GM23248 (cell line): ENCODE results near the gene AUP1. TPM values are rescaled to one million over a fixed set of nuclear protein-coding genes. Genes with fewer than 3 reads are reported as not detected.
A peak's percentile ranks its signal among the peaks of the same experiment; 100 is the strongest.

ENCODE experiments used
- DNase-seq: peaks from one replicate; pipeline ENCODE4 v3.0.0-alpha.2; 2015
- H2AFZ ChIP-seq: fragments of 200-600 bp; sonication (generic); 2 replicates; pipeline ENCODE4 v1.6.1; 2016; ENCODE audit warnings: antibody characterized with exemption
- H3F3A ChIP-seq: fragments of 200-600 bp; sonication (generic); 2 replicates; pipeline ENCODE4 v1.6.1; 2016; ENCODE audit warnings: mild to moderate bottlenecking, antibody characterized with exemption, mixed run types; ENCODE audit not compliant: insufficient read depth
- H3K27ac ChIP-seq: fragments of 200-600 bp; sonication (generic); 2 replicates; pipeline ENCODE4 v1.5.1; 2016; ENCODE audit warnings: mild to moderate bottlenecking
- H3K27me3 ChIP-seq: fragments of 200-600 bp; sonication (generic); replicated peaks from 2 replicates; pipeline ENCODE4 v1.6.1; 2016; ENCODE audit warnings: mild to moderate bottlenecking; ENCODE audit not compliant: insufficient read depth
- H3K36me3 ChIP-seq: fragments of 200-600 bp; sonication (generic); 2 replicates; pipeline ENCODE4 v1.6.1; 2016; ENCODE audit warnings: low read depth, mild to moderate bottlenecking
- H3K4me1 ChIP-seq: fragments of 200-600 bp; sonication (generic); 2 replicates; pipeline ENCODE4 v1.6.1; 2016; ENCODE audit warnings: mild to moderate bottlenecking; ENCODE audit not compliant: insufficient read depth
- H3K4me2 ChIP-seq: fragments of 200-600 bp; sonication (generic); one replicate; pipeline ENCODE4 v1.6.1; 2016; ENCODE audit warnings: mild to moderate bottlenecking; ENCODE audit not compliant: unreplicated experiment
- H3K4me3 ChIP-seq: fragments of 200-600 bp; sonication (generic); 2 replicates; pipeline ENCODE4 v1.5.1; 2016; ENCODE audit warnings: mild to moderate bottlenecking
- H3K79me2 ChIP-seq: fragments of 200-600 bp; sonication (generic); 2 replicates; pipeline ENCODE4 v1.6.1; 2016; ENCODE audit warnings: mild to moderate bottlenecking; ENCODE audit not compliant: insufficient read depth
- H3K9ac ChIP-seq: fragments of 200-600 bp; sonication (generic); 2 replicates; pipeline ENCODE4 v1.6.1; 2016; ENCODE audit warnings: mild to moderate bottlenecking
- H3K9me2 ChIP-seq: fragments of 200-600 bp; sonication (generic); 2 replicates; pipeline ENCODE4 v1.6.1; 2016; ENCODE audit warnings: mixed run types, mild to moderate bottlenecking, moderate library complexity; ENCODE audit not compliant: insufficient read depth
- H3K9me3 ChIP-seq: fragments of 200-600 bp; sonication (generic); one replicate; pipeline ENCODE4 v1.6.1; 2017; ENCODE audit warnings: low read depth
- H4K20me1 ChIP-seq: fragments of 200-600 bp; sonication (generic); 2 replicates; pipeline ENCODE4 v1.6.0; 2016; ENCODE audit not compliant: insufficient read depth
- EZH2 ChIP-seq: fragments of 200-600 bp; sonication (generic); IDR thresholded peaks from 2 replicates; pipeline ENCODE4 v1.6.1; 2018; ENCODE audit warnings: antibody characterized with exemption, mild to moderate bottlenecking; ENCODE audit not compliant: insufficient read depth, poor library complexity, severe bottlenecking
- EZH2phosphoT487 ChIP-seq: fragments of 200-600 bp; sonication (generic); IDR thresholded peaks from 2 replicates; pipeline ENCODE4 v1.6.1; 2018; ENCODE audit warnings: antibody characterized with exemption, moderate library complexity, mild to moderate bottlenecking, low read depth; ENCODE audit not compliant: insufficient read depth
- WGBS, 2 experiments: methylation state at CpG; one replicate each; pipeline ENCODE4 v1.1.6; 2015 to 2017; ENCODE audit warnings: low lambda C conversion rate in 2 of 2, low coverage in 1 of 2; ENCODE audit errors: missing lambda C conversion rate in 2 of 2; 5-methylcytosine and 5-hydroxymethylcytosine counted together
- in situ Hi-C: fragments of 300-500 bp; cut with MboI; formaldehyde crosslinking; loops from 2 replicates; pipeline ENCODE4 v1.15.0; 2020
- polyA plus RNA-seq: library from polyadenylated mRNA; unstranded; fragments of >200 nt; fragmentation: Nextera tagmentation; extraction: Ambion mirVana; gene quantifications from 2 replicates; pipeline ENCODE4 v1.2.1, GENCODE V29; 2016
- total RNA-seq: library from RNA; depleted of rRNA; stranded (reverse); fragments of >200 nt; shearing (Covaris generic); gene quantifications from 2 replicates; pipeline ENCODE4 v1.2.3, GENCODE V29; 2014; rRNA removed

AUP1 gene
- total and polyA plus RNA-seq, 2 experiments from 2014 or later = 119 to 122 TPM

DNA sequence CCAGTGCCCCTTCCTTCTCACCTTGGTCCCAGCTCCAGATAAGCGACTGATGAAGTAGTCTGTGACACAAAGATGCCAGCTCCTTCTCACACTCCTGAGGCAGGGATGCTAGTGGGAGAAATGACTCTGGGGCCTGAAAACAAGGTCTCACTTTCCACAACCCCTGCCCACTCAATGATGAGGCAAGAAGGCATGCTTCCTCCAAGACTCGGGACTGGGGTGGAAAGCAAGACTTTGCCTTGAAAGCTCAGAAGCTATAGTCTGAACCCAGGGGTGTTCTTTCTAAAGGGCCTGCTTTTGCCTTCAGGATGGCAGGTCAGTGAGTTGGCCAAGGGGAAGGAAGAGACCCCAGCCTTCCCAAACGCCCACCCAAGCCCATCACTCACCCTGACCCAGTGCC lies 48.1 kb downstream of the AUP1 start:
- Histone ChIP-seq H3K9me2 (no peaks in the 10 kb centered on the region), H3K9me3 (no peaks in the 10 kb centered on the region), H3K36me3 (peaks cover 15% of the 10 kb centered on the region; the same call in 1 of the 2 replicates), H3F3A (0 out of 2 replicates have a peak, but pooled peaks cover 5% of the 10 kb centered on the region), H2AFZ (peak overlapping the region; percentile 96), H3K27ac (peak overlapping the region; percentile 62; the same call in 1 of the 2 replicates), H3K4me2 (peak overlapping the region; percentile 97), H3K27me3 (no peaks in the 10 kb centered on the region), H3K9ac (peak overlapping the region; percentile 85), H3K4me1 (peaks cover 20% of the 10 kb centered on the region), H3K4me3 (peak overlapping the region; percentile 99), H4K20me1 (no peaks in the 10 kb centered on the region), H3K79me2 (peaks cover 88% of the 10 kb centered on the region)
- no peak for TF ChIP-seq EZH2
- TF ChIP-seq EZH2phosphoT487 = no peak
- 47 to 50% methylated on average over 3 of the region's 3 CpGs for WGBS, 2 experiments
- in situ Hi-C loops = no loop called here
- DNase-seq = peak; percentile 56

Other genes with a start within 250 kb of the AUP1 start
- 0.32 and 0.38 TPM in 2 replicates for gene SLC4A5, start 186.3 kb downstream of the AUP1 start, total RNA-seq
- 0.35 TPM in 1 of 2 replicates, not detected in the other for gene SLC4A5, start 186.3 kb downstream of the AUP1 start, polyA plus RNA-seq
- 172 and 176 TPM in 2 replicates for gene DCTN1, start 149.4 kb downstream of the AUP1 start, total RNA-seq
- 169 and 171 TPM in 2 replicates for gene DCTN1, start 149.4 kb downstream of the AUP1 start, polyA plus RNA-seq
- gene C2orf81, start 108.1 kb downstream of the AUP1 start, total RNA-seq = 1.6 and 3.5 TPM in 2 replicates
- gene C2orf81, start 108.1 kb downstream of the AUP1 start, polyA plus RNA-seq = 6.0 TPM in 2 replicates
- 33.4 and 45.0 TPM in 2 replicates for gene WDR54, start 108.0 kb downstream of the AUP1 start, total RNA-seq
- gene WDR54, start 108.0 kb downstream of the AUP1 start, polyA plus RNA-seq = 50.8 and 53.3 TPM in 2 replicates
- 13.5 and 17.5 TPM in 2 replicates for gene RTKN, start 87.8 kb downstream of the AUP1 start, total RNA-seq
- 13.0 and 14.5 TPM in 2 replicates for gene RTKN, start 87.8 kb downstream of the AUP1 start, polyA plus RNA-seq
- 10.9 and 32.5 TPM in 2 replicates for gene INO80B, start 74.6 kb downstream of the AUP1 start, total RNA-seq
- 3.8 and 4.9 TPM in 2 replicates for gene INO80B, start 74.6 kb downstream of the AUP1 start, polyA plus RNA-seq
- 37.9 and 58.7 TPM in 2 replicates for gene WBP1, start 71.3 kb downstream of the AUP1 start, total RNA-seq
- 42.4 and 47.1 TPM in 2 replicates for gene WBP1, start 71.3 kb downstream of the AUP1 start, polyA plus RNA-seq
- 55.7 and 58.6 TPM in 2 replicates for gene MOGS, start 64.3 kb downstream of the AUP1 start, total RNA-seq
- gene MOGS, start 64.3 kb downstream of the AUP1 start, polyA plus RNA-seq = 14.5 and 16.8 TPM in 2 replicates
- gene MRPL53, start 57.0 kb downstream of the AUP1 start, total RNA-seq = 14.8 and 18.5 TPM in 2 replicates
- 69.2 and 71.0 TPM in 2 replicates for gene MRPL53, start 57.0 kb downstream of the AUP1 start, polyA plus RNA-seq
- gene CCDC142, start 46.7 kb downstream of the AUP1 start, total RNA-seq = 5.1 and 12.8 TPM in 2 replicates
- gene CCDC142, start 46.7 kb downstream of the AUP1 start, polyA plus RNA-seq = 6.4 and 6.8 TPM in 2 replicates
- 15.9 and 17.7 TPM in 2 replicates for gene TTC31, start 46.6 kb downstream of the AUP1 start, total RNA-seq
- gene TTC31, start 46.6 kb downstream of the AUP1 start, polyA plus RNA-seq = 14.2 and 20.4 TPM in 2 replicates
- 0.38 and 4.6 TPM in 2 replicates for gene LBX2, start 30.1 kb downstream of the AUP1 start, total RNA-seq
- gene LBX2, start 30.1 kb downstream of the AUP1 start, polyA plus RNA-seq = 0.87 and 1.1 TPM in 2 replicates
- gene PCGF1, start 22.0 kb downstream of the AUP1 start, total RNA-seq = 15.6 and 24.1 TPM in 2 replicates
- gene PCGF1, start 22.0 kb downstream of the AUP1 start, polyA plus RNA-seq = 23.5 and 24.8 TPM in 2 replicates
- gene TLX2, start 15.3 kb downstream of the AUP1 start, total RNA-seq = not detected in 2 replicates
- not detected in 2 replicates for gene TLX2, start 15.3 kb downstream of the AUP1 start, polyA plus RNA-seq
- not detected in 2 replicates for gene DQX1, start 3.5 kb downstream of the AUP1 start, total RNA-seq
- not detected in 2 replicates for gene DQX1, start 3.5 kb downstream of the AUP1 start, polyA plus RNA-seq
- gene HTRA2, start 227 bp upstream of the AUP1 start, total RNA-seq = 23.0 and 35.2 TPM in 2 replicates
- gene HTRA2, start 227 bp upstream of the AUP1 start, polyA plus RNA-seq = 33.6 and 34.0 TPM in 2 replicates
- 52.4 and 56.9 TPM in 2 replicates for gene LOXL3, start 24.2 kb upstream of the AUP1 start, total RNA-seq
- gene LOXL3, start 24.2 kb upstream of the AUP1 start, polyA plus RNA-seq = 55.2 and 57.2 TPM in 2 replicates
- 32.2 and 40.3 TPM in 2 replicates for gene DOK1, start 25.0 kb upstream of the AUP1 start, total RNA-seq
- gene DOK1, start 25.0 kb upstream of the AUP1 start, polyA plus RNA-seq = 32.6 and 36.2 TPM in 2 replicates
- gene M1AP, start 118.6 kb upstream of the AUP1 start, total RNA-seq = 0.25 and 1.5 TPM in 2 replicates
- 0.13 and 0.18 TPM in 2 replicates for gene M1AP, start 118.6 kb upstream of the AUP1 start, polyA plus RNA-seq
- gene SEMA4F, start 124.5 kb upstream of the AUP1 start, total RNA-seq = 4.2 and 15.6 TPM in 2 replicates
- 5.6 and 5.9 TPM in 2 replicates for gene SEMA4F, start 124.5 kb upstream of the AUP1 start, polyA plus RNA-seq